GM10847 (cell line): ENCODE results near the gene HOXA13.

Source experiments
- POLR2A ChIP-seq: IDR thresholded peaks from 2 replicates; pipeline ENCODE4 v1.6.1; 2011; ENCODE audit not compliant: insufficient read length; ENCODE audit errors: extremely low read depth

HOXA13 gene

DNA sequence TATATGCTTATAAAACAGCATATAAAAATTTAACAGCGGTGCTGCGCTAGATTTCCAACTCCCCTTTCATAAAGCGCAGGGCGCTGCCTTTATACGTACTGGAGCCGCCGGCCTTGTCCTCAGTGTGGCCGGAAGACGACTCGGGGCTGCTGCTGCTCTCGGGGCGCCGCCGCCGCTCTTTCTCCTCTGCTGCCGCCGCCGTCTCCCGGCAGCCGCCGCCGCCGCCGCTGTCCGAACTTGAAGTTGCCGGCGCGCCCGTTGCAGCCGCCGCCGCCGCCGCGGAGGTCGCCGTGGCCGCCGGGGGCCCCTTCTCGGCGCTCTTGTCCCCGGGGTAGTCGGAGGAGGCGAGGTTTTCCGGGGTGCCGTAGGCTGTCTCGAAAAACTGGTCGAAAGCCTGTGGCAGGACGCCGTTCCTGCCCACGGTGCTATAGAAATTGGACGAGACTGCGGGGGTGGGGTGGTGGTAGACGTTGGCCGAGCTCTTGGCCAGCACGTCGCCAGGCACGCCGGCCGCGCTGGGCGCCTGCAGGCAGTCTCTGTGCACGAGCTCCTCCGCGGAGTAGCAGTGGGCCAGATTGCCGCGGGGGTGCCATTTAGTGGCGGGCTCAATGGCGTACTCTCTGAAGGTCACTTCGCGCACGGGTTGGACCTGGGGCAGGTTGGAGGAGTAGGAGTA lies 15.4 kb downstream of the HOXA13 start:
- TF ChIP-seq POLR2A: no peak

- no peak for TF ChIP-seq POLR2A
These were observed 16.1 kb downstream of the HOXA13 start for GRCh38 chr7:27183682-27184336.

GRCh38 chr7:27182861-27183681 lies 16.8 kb downstream of the HOXA13 start:
- TF ChIP-seq POLR2A: no peak

DNA sequence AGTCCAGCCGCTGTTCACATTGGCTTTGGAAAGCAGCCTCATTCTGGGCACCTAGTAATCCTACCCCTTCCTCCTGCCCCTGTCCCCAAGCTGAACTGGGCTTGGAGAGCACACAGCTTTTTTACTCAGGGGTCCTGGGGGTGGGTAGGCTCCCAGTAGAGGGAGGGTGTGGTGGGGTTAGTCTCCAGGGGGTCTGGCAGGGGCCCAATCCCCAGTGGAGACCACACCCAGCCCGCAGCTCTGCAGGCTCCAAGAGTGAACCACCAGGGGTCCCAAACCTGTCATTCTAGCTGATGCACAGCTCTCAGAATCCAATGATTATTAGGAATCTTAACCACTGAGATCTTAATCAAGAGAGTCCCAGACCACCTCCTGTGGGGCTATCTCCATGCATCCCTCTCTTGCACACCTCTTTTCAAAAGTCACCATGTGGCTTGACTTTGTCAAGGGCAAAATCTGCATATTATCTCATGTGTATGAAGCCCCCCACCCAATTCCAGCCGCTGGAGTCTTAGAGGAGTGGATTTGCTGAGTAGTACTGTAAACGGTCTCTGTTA lies 17.5 kb downstream of the HOXA13 start:
- no peak for TF ChIP-seq POLR2A

DNA sequence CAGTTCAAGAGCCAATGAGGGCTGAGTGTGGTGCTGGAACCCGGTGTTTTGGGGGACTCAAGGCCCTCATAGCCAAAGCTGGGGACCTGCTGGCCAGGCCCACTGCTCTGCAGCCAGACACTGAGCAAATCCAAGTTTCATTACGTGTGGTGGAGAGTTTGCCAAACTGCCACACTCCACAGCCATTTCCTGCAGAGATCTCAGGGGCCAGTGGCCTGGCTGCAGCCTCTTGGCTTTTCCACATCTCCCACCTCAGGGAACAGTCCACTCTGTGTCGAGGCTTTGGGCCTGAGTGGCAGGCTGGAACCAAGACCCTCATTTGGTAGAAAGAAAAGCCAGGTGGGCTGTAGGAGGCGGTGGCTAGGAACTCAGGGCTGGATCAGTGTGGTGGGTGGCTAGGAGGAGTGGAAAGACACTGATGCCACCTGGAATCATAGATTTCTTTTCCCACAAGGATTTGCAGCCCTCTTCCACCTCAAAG lies 18.1 kb downstream of the HOXA13 start:
- TF ChIP-seq POLR2A: no peak

- no peak for TF ChIP-seq POLR2A
These were observed 19.2 kb downstream of the HOXA13 start for GRCh38 chr7:27180431-27181420.

DNA sequence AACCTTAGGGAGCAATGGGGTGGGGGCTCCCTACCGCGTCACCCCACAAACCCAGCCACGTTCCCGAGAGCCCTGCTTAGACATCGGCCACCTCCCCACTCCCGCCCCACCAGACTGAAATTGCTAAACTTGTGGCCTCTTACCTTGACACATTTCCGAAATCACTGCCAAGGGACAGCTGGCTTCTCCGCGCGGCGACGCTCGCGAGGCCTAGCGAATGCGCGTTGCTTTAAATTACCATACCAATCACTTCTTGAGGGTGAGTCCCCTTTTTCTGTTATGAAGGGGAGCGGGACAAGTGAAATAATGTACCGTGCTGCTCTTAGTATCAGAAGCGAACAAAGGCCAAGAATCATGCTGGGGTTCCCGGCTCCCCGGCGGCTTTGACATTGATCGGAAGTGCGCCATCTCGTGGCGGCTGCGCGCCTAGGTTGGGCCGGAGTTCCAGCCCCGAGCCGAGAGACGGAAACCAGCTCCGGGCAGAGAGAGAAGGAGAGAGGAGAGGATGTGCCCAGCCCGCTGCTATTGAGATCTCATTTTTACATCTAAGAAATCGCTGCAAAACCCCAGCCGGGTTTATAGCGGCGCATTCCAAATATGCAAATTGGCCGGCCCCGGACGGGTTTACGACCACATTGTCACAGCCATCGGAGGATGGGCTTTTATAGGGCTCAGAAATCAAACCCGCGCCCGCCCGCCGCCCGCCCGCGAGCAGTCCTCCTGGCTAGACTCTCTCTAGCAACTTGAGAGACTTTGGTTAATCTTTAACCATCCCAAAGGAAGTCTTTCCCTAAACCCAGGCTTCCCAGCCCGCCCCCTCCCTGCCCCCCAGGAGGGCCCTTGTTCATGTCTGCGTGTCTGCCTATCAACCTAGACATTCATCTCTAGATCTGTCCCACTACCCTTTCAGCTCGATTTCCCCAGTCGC lies 20.1 kb downstream of the HOXA13 start:
- no peak for TF ChIP-seq POLR2A

DNA sequence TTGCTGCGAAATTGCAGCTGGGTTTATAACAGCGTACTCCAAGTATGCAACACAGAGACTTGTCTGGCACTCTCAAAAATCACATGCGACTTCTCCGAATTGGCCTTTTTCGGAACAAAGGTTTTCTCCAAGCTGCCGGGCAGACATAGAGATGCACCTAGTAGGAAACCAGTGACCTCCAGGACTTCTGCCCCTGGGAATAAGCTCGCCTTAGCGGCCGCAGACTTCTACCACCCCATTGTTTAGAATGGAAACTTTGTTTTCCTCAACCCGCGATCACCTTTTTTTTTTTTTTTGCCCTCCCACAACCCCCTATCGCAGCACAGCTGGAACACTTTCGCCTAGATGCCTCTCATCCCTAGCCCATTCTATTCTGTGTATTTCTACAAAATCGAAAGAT lies 20.9 kb downstream of the HOXA13 start:
- no peak for TF ChIP-seq POLR2A

- no peak for TF ChIP-seq POLR2A
These were observed 21.5 kb downstream of the HOXA13 start for GRCh38 chr7:27178366-27178765.

DNA sequence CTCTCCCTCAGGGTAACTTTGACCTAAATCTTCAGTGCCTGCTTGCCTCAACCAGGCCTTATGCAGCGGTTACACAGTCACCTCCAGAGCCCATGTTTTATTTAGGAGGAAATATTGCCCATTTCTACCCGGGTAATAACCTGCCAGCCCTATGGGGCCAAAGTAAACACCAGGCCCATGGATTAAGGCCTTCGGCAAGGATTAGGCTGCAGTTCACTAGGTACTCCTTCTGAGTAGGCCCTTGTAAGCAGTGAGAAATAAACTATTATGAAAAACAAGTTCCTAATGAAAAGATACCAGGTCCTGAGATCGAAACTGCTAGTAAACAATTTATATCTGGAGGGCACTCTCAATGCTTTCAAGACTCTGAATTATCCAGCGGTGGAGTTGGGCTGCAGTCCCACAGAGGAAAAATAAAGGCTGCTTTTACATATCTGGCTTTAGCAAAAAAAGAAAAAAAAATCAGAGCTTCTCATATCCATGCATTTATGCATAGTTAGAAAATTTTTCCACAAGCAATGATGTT lies 22.0 kb downstream of the HOXA13 start:
- TF ChIP-seq POLR2A: no peak

- TF ChIP-seq POLR2A: no peak
These were observed 22.7 kb downstream of the HOXA13 start for GRCh38 chr7:27176962-27177794.

DNA sequence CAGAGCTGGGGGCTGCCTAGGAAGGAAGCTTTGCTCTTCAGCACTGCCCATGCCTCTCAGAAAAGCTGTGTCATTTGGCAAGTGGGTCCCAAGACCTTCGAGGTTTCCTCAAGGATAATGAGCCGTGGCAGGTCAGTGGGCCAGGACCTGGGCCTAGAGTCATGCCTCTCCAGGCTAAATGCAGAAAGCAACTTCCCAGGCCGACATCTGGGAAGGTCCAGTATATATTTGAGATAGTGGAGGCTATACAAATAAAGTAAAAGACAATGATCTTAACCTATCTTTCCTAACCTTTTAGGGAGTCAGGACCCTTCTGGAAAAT lies 23.4 kb downstream of the HOXA13 start:
- TF ChIP-seq POLR2A: no peak

DNA sequence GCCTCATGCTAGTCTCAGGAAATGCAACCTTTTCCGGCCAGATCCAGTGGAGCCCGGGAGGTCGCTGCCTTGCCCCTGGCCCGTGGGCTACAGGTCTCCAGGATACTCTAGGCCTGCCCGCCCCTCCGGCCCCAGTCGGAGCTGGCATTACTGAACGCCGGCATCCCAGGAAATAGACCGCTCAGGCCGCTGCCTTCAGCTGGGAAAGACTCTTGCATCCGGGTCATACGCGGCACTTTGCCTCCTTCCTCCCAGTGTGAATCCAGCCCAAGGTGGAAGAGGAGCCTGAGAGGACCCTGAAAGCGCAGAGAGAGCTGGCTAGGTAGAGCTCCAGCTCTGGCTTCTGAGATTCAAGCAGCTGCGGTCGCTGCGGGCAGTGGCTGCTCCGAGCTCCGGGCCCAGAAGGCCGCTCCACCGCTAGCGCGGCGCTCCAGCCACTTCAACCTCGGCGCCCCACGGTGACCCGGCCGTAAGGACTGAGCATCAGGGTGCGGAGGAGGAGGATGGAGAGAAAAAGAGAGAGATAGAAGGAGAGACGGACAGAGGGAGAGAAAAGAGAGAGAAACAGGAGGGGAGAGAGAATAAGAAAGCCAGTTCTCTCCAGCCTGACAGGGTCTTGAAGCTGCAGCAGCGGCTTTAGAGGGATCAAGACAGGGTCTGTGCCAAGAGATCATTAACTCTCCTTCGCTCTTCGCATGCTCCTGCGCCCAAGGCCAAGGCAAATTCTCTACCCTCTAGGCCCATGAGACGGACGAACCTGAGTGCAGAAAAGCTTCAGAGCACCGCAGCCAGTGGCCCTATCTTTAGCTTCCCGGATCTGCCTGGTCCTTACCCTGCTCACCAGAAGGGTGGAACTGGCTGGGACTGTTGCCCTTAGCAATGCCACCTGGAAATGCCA lies 24.0 kb downstream of the HOXA13 start:
- no peak for TF ChIP-seq POLR2A
